ENCODE data around the gene SLC35F3. TPM values are rescaled to one million over a fixed set of nuclear protein-coding genes. Genes with fewer than 3 reads are reported as not detected.
"Not testable (repeated sequence)": the region's sequence is repeated elsewhere in the genome, so short reads cannot be mapped to it uniquely, and the experiment has no call there.

SLC35F3 gene
- total RNA-seq, 1 donor from 2014 or later: 1.6 TPM

- TF ChIP-seq CTCF (conservative IDR thresholded peaks at IDR 0.05; ENCODE audit: low read depth, low read length): no peak
Observed at GRCh38 chr1:234200566-234200965, 296.1 kb downstream of the SLC35F3 start.

GRCh38 chr1:234201600-234201999 is 297.1 kb downstream of the SLC35F3 start:
- no peak for DNase-seq (ENCODE audit: low read depth)
- H3K4me3 ChIP-seq (ENCODE audit: low read depth, low read length): no peak overlapping the region
- no peak for TF ChIP-seq CTCF (conservative IDR thresholded peaks at IDR 0.05; ENCODE audit: low read depth, low read length)

More at GRCh38 chr1:234200566-234200965, 296.1 kb downstream of the SLC35F3 start:
- no peak overlapping the region for H3K4me3 ChIP-seq (ENCODE audit: low read depth, low read length)
- DNase-seq (ENCODE audit: low read depth): no peak

GRCh38 chr1:234205966-234206365 is 301.5 kb downstream of the SLC35F3 start:
- no peak overlapping the region for H3K4me3 ChIP-seq (ENCODE audit: low read depth, low read length)
- DNase-seq (ENCODE audit: low read depth): no peak
- TF ChIP-seq CTCF (conservative IDR thresholded peaks at IDR 0.05; ENCODE audit: low read depth, low read length): no peak

GRCh38 chr1:234206651-234207284 is 302.3 kb downstream of the SLC35F3 start:
- no peak for TF ChIP-seq CTCF (conservative IDR thresholded peaks at IDR 0.05; ENCODE audit: low read depth, low read length)
- no peak overlapping the region for H3K4me3 ChIP-seq (ENCODE audit: low read depth, low read length)
- DNase-seq (ENCODE audit: low read depth): peak; percentile 70

GRCh38 chr1:234208351-234208750 is 303.9 kb downstream of the SLC35F3 start:
- H3K4me3 ChIP-seq (ENCODE audit: low read depth, low read length): no peak overlapping the region
- TF ChIP-seq CTCF (conservative IDR thresholded peaks at IDR 0.05; ENCODE audit: low read depth, low read length): no peak
- no peak for DNase-seq (ENCODE audit: low read depth)

- no peak for TF ChIP-seq CTCF (conservative IDR thresholded peaks at IDR 0.05; ENCODE audit: low read depth, low read length)
- no peak overlapping the region for H3K4me3 ChIP-seq (ENCODE audit: low read depth, low read length)
- DNase-seq (ENCODE audit: low read depth): peak; percentile 90
Observed at GRCh38 chr1:234208791-234209190, 304.3 kb downstream of the SLC35F3 start.

- H3K4me3 ChIP-seq (ENCODE audit: low read depth, low read length); DNase-seq (ENCODE audit: low read depth): not testable (repeated sequence)
Observed at GRCh38 chr1:234210429-234210828, 306.0 kb downstream of the SLC35F3 start.

GRCh38 chr1:234211855-234212254 is 307.4 kb downstream of the SLC35F3 start:
- DNase-seq (ENCODE audit: low read depth); H3K4me3 ChIP-seq (ENCODE audit: low read depth, low read length): not testable (repeated sequence)
